ENCODE data around the gene UBE2G2. TPM values are rescaled to one million over a fixed set of nuclear protein-coding genes. Genes with fewer than 3 reads are reported as not detected.

Gene UBE2G2
- total and polyA plus RNA-seq, 3 donors from 2014 or later = 38.9 to 82.8 (median 73.6) TPM

- Histone ChIP-seq H3K36me3 (ENCODE audit: low read depth, missing control alignments) (no peaks in the 10 kb centered on the region), H3K4me1 (peaks cover 12% of the 10 kb centered on the region), H3K4me3 (no peak overlapping the region), H3K9me3 (no peaks in the 10 kb centered on the region), H3K27ac (no peak overlapping the region), H3K27me3 (no peaks in the 10 kb centered on the region)
- no peak for DNase-seq
- intact Hi-C loops (cut with DNase I; ENCODE audit: low total_unique reads) = no loop called here
- TF ChIP-seq POLR2A (IDR thresholded peaks at IDR 0.05) (no peak), CTCF (IDR thresholded peaks at IDR 0.05) (no peak)
- 94 to 97% methylated on average over 8 of the region's 8 CpGs for WGBS, 2 donors
These were observed 74.3 kb downstream of the UBE2G2 start for GRCh38 chr21:44727321-44727720.

GRCh38 chr21:44726826-44727225 is 74.8 kb downstream of the UBE2G2 start:
- intact Hi-C loops (cut with DNase I; ENCODE audit: low total_unique reads) = no loop called here
- no peak for DNase-seq
- 85 to 88% methylated on average over 6 of the region's 6 CpGs for WGBS, 2 donors
- Histone ChIP-seq H3K27me3 (no peaks in the 10 kb centered on the region), H3K4me3 (no peak overlapping the region), H3K4me1 (peaks cover 12% of the 10 kb centered on the region), H3K36me3 (ENCODE audit: low read depth, missing control alignments) (no peaks in the 10 kb centered on the region), H3K9me3 (no peaks in the 10 kb centered on the region), H3K27ac (no peak overlapping the region)
- TF ChIP-seq POLR2A (IDR thresholded peaks at IDR 0.05) (no peak), CTCF (IDR thresholded peaks at IDR 0.05) (no peak)

- H3K9me3 ChIP-seq = no peaks in the 10 kb centered on the region
- H3K36me3 ChIP-seq (ENCODE audit: low read depth, missing control alignments) = no peaks in the 10 kb centered on the region
- no peak overlapping the region for H3K4me3 ChIP-seq
- H3K27me3 ChIP-seq = no peaks in the 10 kb centered on the region
- intact Hi-C loops (cut with DNase I; ENCODE audit: low total_unique reads) = no loop called here
- TF ChIP-seq CTCF (IDR thresholded peaks at IDR 0.05) (no peak), POLR2A (IDR thresholded peaks at IDR 0.05) (no peak)
- WGBS, 2 donors = 86 to 90% methylated on average over 14 of the region's 14 CpGs
- peaks cover 12% of the 10 kb centered on the region for H3K4me1 ChIP-seq
- no peak for DNase-seq
- H3K27ac ChIP-seq = no peak overlapping the region
These were observed 76.7 kb downstream of the UBE2G2 start for GRCh38 chr21:44724926-44725325.

GRCh38 chr21:44724196-44724595 is 77.4 kb downstream of the UBE2G2 start:
- H3K27me3 ChIP-seq = no peaks in the 10 kb centered on the region

More at GRCh38 chr21:44724196-44724595, 77.4 kb downstream of the UBE2G2 start:
- H3K36me3 ChIP-seq (ENCODE audit: low read depth, missing control alignments) = no peaks in the 10 kb centered on the region
- H3K9me3 ChIP-seq = no peaks in the 10 kb centered on the region
- 54 to 57% methylated on average over 7 of the region's 7 CpGs for WGBS, 2 donors
- TF ChIP-seq CTCF (IDR thresholded peaks at IDR 0.05) = no peak
- TF ChIP-seq POLR2A (IDR thresholded peaks at IDR 0.05) = no peak
- DNase-seq = no peak
- peak overlapping the region in 1 of 2 donors; percentile 47 for H3K4me3 ChIP-seq
- H3K4me1 ChIP-seq = peaks cover 12% of the 10 kb centered on the region
- intact Hi-C loops (cut with DNase I; ENCODE audit: low total_unique reads) = no loop called here
- H3K27ac ChIP-seq = no peak overlapping the region
